HL-60 (cell line): Measurements from ENCODE around the gene PDGFRA.

Experiments
- DNase-seq, 2 experiments: peaks; one replicate each; pipeline ENCODE4 v3.0.0-alpha.2; 2010 to 2020; ENCODE audit warnings: low read depth in 1 of 2, low spot score in 1 of 2
- H3K27ac ChIP-seq: fragments of 250-450 bp; sonication (Bioruptor Pico); replicated peaks from 2 replicates; pipeline ENCODE4 v1.5.1; 2020; ENCODE audit warnings: mild to moderate bottlenecking, moderate library complexity
- H3K27me3 ChIP-seq: fragments of 250-450 bp; sonication (Bioruptor Pico); 2 replicates; pipeline ENCODE4 v1.5.1; 2021; ENCODE audit warnings: mild to moderate bottlenecking, moderate library complexity; ENCODE audit not compliant: insufficient read depth, poor library complexity, severe bottlenecking
- H3K4me3 ChIP-seq: replicated peaks from 2 replicates; pipeline ENCODE4 v1.5.1; 2011; ENCODE audit warnings: mild to moderate bottlenecking, control low read depth, low read length; ENCODE audit not compliant: insufficient read depth
- GABPA ChIP-seq: IDR thresholded peaks from 2 replicates; pipeline ENCODE4 v1.6.1; 2012; ENCODE audit warnings: low read depth
- POLR2AphosphoS5 ChIP-seq: IDR thresholded peaks from 2 replicates; pipeline ENCODE4 v1.6.1; 2012; ENCODE audit warnings: low read depth
- SPI1 ChIP-seq: IDR thresholded peaks from 2 replicates; pipeline ENCODE4 v1.6.1; 2012; ENCODE audit warnings: low read depth, mild to moderate bottlenecking, borderline replicate concordance
- TF ChIP-seq, protein P1 (sequence below): IDR thresholded peaks from 2 replicates; pipeline ENCODE4 v1.6.1; 2012; ENCODE audit warnings: low read depth; ENCODE audit not compliant: insufficient replicate concordance
- TF ChIP-seq, protein P2 (sequence below): IDR thresholded peaks from one replicate; pipeline ENCODE4 v1.5.1; 2011; ENCODE audit warnings: low read length, control low read depth, inconsistent platforms; ENCODE audit not compliant: insufficient read depth

Gene PDGFRA

DNA sequence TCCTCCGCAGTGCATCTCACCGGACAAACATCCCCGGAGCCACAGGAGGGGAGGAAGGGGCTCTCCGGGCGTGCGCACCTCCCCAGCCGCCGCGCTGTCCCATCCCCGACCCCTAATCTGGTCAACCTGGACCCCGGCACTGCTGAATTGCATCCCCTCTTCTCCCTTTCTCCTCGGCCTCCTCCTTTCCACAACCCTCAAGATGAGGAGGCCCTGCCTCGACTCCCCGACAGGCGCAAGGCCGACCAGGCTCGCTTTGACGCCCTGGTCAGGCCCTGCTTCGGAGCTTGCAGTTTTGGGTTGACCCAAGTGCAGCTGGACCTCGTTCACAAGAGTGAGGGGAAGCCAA, 2.3 kb downstream of the PDGFRA start:
- TF ChIP-seq, protein P1, sequence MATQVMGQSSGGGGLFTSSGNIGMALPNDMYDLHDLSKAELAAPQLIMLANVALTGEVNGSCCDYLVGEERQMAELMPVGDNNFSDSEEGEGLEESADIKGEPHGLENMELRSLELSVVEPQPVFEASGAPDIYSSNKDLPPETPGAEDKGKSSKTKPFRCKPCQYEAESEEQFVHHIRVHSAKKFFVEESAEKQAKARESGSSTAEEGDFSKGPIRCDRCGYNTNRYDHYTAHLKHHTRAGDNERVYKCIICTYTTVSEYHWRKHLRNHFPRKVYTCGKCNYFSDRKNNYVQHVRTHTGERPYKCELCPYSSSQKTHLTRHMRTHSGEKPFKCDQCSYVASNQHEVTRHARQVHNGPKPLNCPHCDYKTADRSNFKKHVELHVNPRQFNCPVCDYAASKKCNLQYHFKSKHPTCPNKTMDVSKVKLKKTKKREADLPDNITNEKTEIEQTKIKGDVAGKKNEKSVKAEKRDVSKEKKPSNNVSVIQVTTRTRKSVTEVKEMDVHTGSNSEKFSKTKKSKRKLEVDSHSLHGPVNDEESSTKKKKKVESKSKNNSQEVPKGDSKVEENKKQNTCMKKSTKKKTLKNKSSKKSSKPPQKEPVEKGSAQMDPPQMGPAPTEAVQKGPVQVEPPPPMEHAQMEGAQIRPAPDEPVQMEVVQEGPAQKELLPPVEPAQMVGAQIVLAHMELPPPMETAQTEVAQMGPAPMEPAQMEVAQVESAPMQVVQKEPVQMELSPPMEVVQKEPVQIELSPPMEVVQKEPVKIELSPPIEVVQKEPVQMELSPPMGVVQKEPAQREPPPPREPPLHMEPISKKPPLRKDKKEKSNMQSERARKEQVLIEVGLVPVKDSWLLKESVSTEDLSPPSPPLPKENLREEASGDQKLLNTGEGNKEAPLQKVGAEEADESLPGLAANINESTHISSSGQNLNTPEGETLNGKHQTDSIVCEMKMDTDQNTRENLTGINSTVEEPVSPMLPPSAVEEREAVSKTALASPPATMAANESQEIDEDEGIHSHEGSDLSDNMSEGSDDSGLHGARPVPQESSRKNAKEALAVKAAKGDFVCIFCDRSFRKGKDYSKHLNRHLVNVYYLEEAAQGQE, result no peak
- H3K27me3 ChIP-seq, result peaks cover 69% of the 10 kb centered on the region
- DNase-seq, result no peak
- no peak overlapping the region for H3K27ac ChIP-seq
- no peak overlapping the region for H3K4me3 ChIP-seq

DNA sequence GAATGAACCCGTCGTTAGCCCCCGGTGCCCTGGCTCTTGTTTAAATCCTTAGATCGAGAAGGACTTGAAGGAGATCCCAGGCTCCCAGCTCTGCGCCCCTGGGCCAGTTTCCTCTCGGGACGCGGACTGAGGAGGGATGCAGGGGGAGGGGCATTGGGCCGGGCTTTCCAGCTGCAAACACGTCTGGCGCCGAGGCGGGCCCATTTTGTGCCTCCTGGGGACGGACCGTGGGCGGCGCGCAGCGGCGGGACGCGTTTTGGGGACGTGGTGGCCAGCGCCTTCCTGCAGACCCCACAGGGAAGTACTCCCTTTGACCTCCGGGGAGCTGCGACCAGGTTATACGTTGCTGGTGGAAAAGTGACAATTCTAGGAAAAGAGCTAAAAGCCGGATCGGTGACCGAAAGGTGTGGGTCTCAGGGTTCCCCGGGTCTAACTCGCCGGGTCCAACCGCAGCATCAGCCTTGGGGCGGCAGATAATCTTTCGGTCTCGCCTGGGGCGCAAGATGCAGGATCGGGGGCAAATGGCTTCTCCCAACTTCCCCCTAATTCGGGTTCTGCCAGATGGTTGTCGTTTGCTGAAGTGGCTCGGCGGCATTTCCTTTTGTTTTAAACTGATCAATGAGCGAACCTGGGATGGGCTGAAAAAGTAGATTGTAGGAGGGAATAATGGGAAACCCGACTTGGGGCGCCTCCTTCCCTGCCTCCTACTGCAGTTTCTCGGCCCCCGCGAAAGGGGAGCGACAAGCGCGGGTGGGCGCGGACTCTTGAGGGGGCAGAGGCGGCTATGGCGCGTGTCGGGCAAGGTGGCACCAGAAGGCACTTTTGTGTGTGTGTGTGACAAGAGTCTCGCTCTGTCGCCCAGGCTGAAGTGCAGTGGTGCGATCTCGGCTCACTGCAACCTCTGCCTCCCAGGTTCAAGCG, 2.9 kb downstream of the PDGFRA start:
- TF ChIP-seq SPI1 (no peak), POLR2AphosphoS5 (no peak), GABPA (no peak)
- TF ChIP-seq, protein P2, sequence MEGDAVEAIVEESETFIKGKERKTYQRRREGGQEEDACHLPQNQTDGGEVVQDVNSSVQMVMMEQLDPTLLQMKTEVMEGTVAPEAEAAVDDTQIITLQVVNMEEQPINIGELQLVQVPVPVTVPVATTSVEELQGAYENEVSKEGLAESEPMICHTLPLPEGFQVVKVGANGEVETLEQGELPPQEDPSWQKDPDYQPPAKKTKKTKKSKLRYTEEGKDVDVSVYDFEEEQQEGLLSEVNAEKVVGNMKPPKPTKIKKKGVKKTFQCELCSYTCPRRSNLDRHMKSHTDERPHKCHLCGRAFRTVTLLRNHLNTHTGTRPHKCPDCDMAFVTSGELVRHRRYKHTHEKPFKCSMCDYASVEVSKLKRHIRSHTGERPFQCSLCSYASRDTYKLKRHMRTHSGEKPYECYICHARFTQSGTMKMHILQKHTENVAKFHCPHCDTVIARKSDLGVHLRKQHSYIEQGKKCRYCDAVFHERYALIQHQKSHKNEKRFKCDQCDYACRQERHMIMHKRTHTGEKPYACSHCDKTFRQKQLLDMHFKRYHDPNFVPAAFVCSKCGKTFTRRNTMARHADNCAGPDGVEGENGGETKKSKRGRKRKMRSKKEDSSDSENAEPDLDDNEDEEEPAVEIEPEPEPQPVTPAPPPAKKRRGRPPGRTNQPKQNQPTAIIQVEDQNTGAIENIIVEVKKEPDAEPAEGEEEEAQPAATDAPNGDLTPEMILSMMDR, result no peak
- TF ChIP-seq, protein P1, result no peak
- Histone ChIP-seq H3K27ac (no peak overlapping the region), H3K4me3 (no peak overlapping the region), H3K27me3 (peaks cover 64% of the 10 kb centered on the region)
- DNase-seq, result no peak

DNA sequence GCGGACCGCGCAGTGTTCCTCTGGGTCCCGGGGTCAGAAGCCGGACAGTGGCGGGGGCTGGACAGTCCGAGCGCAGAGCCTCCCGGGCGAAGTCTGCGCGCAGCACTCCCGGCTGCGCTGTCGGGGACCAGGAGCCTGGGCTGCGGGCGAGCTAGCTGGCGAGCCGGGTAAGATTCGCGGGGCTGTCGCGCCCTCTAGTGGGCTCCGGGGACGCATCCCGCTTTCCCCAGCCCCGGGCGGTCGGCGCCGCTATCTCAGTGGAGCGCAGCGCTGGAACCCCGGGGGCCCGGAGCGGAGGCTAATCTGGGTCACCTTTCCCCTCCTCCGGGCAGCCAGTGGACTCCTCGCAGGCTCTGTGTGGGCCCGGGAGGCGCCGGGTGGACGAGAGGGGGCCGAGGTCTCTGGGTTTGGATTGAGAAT, 4.2 kb downstream of the PDGFRA start:
- no peak for TF ChIP-seq GABPA
- TF ChIP-seq, protein P2, result peak; percentile 35
- DNase-seq, result peak; percentile 34 to 72
- Histone ChIP-seq H3K27ac (no peak overlapping the region), H3K4me3 (peak overlapping the region; percentile 43), H3K27me3 (peaks cover 52% of the 10 kb centered on the region)

DNA sequence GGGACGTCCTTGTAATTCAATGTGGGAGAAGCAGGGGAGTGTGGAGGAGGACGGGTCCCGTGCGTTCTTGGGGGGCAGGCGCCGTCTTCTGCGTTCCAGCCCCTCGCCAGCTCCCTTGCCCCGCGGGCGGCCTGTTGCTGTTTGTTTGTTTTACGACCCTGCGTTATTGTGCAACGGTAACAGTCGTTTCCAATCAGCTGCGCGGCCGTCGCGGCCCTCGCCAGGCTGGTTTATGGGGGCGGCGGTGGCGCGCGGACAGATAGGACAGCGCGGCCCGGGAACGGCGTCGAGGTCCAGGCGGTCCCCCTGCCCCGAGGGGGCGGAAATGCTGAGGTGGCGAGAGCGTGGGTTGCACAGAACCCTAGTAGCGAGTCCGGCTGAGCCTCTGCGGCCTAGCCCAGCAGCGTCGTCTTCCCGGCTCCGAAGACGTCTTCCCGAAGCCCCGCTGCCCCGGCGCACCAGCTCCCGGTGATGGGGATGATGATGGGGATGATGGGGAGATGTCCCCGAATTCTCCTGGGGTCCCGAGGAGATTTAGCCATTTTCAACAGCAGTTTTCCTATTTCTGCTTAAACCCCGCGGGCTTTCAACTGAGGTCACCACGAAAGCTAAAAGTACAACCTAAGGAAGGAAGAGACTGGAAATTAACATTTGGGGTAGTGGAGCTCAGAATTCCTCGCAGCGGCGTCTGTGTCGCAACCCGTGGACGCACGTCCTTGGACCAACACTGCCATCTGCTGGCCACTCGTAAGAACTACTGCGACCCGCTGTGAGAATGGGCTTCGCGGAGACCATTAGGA, 4.8 kb downstream of the PDGFRA start:
- H3K4me3 ChIP-seq, result peak overlapping the region; percentile 43
- no peak overlapping the region for H3K27ac ChIP-seq
- TF ChIP-seq GABPA, result no peak
- TF ChIP-seq, protein P2, result peak; percentile 60
- peak; percentile 65 to 67 for DNase-seq
- H3K27me3 ChIP-seq, result peaks cover 46% of the 10 kb centered on the region
